GM18868 (cell line): Measurements from ENCODE around the gene NFAT5.
"Not testable (repeated sequence)": the region's sequence is repeated elsewhere in the genome, so short reads cannot be mapped to it uniquely, and the experiment has no call there.

Experiments
- ATAC-seq: cut with Tn5 transposase; IDR thresholded peaks from one replicate; pipeline ENCODE4 v1.9.1; 2021; ENCODE audit warnings: mild to moderate bottlenecking, moderate library complexity; ENCODE audit not compliant: unreplicated experiment

NFAT5 gene, protein sequence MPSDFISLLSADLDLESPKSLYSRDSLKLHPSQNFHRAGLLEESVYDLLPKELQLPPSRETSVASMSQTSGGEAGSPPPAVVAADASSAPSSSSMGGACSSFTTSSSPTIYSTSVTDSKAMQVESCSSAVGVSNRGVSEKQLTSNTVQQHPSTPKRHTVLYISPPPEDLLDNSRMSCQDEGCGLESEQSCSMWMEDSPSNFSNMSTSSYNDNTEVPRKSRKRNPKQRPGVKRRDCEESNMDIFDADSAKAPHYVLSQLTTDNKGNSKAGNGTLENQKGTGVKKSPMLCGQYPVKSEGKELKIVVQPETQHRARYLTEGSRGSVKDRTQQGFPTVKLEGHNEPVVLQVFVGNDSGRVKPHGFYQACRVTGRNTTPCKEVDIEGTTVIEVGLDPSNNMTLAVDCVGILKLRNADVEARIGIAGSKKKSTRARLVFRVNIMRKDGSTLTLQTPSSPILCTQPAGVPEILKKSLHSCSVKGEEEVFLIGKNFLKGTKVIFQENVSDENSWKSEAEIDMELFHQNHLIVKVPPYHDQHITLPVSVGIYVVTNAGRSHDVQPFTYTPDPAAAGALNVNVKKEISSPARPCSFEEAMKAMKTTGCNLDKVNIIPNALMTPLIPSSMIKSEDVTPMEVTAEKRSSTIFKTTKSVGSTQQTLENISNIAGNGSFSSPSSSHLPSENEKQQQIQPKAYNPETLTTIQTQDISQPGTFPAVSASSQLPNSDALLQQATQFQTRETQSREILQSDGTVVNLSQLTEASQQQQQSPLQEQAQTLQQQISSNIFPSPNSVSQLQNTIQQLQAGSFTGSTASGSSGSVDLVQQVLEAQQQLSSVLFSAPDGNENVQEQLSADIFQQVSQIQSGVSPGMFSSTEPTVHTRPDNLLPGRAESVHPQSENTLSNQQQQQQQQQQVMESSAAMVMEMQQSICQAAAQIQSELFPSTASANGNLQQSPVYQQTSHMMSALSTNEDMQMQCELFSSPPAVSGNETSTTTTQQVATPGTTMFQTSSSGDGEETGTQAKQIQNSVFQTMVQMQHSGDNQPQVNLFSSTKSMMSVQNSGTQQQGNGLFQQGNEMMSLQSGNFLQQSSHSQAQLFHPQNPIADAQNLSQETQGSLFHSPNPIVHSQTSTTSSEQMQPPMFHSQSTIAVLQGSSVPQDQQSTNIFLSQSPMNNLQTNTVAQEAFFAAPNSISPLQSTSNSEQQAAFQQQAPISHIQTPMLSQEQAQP (N-terminal part only)

DNA sequence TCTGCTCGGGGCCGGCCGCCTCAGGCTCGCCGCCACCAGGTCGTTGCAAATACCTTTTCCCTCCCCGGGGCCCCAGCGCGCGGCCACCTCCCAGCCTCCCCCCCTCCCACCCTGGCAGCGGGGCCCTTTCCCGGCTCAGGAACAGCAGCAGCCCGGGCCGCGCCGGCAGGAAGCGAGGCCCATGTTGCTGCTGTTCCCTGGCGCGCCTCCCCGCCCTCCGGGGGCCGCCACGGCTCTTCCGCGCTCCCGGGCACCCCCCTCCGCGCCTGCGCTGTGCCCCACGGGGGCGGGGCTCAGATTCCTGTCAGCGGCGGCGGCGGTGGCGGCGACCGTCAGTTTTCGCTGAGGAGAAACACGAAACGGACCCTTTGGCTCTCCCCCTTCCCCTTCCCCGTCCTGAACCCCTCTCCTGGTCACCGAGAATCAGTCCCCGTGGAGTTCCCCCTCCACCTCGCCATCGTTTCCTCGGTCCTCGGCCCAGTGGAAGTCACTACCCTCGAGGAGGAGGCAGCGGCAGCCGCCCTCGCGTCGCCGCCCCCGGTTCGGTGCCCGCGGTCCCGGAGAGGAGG is at the start of gene NFAT5:
Gene NFAT5 (plus strand): TSS at position 296 of the 569 bp plus-strand sequence. CDS start 336 bp downstream, outside the sequence.
- no peak for ATAC-seq

DNA sequence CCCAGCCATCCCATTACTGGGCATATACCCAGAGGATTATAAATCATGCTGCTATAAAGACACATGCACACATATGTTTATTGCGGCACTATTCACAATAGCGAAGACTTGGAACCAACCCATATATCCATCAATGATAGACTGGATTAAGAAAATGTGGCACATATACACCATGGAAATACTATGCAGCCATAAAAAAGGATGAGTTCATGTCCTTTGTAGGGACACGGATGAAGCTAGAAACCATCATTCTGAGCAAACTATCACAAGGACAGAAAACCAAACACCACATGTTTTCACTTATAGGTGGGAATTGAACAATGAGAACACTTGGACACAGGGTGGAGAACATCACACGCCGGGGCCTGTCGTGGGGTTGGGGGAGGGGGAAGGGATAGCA is 47.9 kb upstream of the NFAT5 start:
- ATAC-seq: not testable (repeated sequence)

DNA sequence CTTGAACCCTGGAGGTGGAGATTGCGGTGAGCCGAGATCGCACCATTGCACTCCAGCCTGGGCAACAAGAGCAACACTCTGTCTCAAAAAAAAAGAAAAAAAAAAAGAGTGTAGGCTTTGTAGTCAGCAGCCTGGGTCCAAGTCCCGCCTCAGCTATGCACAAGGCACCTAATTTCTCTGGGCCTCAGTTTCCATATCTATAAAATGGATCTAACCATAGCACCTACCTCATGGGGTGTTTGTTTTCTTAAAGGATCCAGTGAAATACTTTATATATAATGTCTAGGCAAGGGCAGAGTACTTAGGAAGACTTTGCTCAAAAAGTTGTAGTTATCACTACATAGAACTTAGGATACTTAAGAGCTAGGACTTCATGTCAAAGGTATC is 45.4 kb upstream of the NFAT5 start:
- ATAC-seq: no peak

DNA sequence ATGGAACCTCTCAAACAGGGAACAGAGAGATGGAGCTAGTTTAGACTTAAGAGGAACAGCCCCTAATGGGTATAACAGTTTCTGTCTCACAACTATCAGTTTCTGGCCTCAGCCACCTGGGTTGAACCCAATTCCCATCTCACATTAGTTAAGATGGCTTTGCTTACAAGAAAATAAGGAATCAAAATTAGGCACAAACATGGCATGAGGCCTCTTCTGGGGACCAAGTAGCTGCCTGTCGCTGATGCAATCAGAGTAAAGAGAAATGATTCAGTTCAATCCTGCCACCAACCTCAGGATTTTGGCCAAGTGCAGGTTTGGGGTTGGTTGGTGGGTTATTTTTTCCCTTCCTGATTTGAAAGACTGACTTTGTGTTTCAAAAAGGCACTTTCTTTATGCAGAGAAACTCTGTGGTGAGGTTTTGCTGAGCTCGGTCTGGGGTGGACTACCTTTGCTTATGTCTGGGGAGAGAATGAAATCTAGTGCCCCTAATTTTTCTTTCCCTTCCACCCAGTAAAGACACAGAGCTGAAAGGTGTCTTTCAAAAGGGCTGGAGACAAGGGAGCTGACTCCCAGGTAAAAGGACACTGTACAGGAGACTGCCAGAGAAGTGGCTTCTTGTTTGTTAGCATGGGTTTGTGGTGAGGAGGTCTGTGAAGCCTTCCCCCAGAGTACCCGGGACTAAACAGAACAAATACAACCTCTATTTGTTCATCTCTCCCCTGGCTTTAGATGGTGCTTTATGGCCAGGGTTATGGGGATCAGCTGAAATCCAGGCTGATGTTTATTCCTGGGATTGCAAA is 44.8 kb upstream of the NFAT5 start:
- ATAC-seq: peak; percentile 50

DNA sequence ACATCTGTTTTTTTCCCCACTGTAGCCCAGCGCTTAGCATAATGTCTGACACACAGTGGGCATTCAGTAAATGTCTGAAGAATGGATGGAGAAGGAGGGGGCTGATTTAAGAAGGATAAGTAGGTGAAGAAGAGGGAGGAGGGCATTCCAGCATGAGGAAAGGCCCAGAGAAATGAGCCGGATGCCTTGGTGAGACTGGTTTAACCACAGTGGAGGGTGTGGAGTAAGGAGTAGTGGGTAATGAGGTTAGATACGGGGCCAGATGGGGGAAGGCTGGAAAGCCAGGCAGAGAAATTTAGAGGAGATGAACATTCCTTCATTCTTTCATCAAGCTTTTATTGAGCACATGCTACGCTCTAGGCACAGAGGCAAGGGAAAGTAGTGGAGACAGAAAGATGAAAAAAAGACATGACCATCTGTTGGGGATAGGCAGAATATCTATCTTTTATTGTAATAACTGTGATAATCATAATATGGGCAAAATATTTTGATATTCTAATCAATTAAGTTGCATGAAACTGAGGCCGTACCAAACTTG is 43.7 kb upstream of the NFAT5 start:
- ATAC-seq: no peak

DNA sequence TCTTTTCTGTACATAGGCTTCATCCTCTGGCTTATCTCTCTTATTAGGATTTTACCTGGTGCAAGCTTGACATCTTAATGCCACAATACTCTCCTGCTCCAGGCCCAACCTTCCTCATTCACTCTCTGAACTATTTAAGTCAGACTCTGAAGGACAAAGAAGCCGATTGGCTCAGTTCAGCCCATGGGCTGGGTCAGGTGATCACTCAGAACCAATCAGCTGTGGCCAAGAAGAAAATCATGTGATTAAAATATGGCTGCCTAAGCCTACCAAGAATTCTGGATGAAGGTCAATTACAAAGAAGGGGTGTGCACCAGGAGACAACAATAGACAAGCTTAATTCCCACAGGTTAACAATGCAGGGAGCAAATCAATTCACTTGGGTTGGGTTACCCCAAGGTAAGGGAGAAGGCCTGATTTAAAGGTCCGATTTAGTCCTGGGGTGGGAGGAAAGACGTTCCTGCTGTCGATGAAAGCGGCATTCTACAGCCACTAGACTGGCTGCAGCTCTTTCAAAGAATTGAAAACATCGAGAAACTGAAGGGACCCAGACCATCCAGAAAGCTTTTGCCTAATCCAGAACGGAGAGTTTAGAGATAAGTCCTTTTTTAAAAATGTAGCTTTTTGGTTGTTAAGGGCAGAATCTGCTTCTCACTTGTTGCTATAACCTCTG is 42.9 kb upstream of the NFAT5 start:
- no peak for ATAC-seq

DNA sequence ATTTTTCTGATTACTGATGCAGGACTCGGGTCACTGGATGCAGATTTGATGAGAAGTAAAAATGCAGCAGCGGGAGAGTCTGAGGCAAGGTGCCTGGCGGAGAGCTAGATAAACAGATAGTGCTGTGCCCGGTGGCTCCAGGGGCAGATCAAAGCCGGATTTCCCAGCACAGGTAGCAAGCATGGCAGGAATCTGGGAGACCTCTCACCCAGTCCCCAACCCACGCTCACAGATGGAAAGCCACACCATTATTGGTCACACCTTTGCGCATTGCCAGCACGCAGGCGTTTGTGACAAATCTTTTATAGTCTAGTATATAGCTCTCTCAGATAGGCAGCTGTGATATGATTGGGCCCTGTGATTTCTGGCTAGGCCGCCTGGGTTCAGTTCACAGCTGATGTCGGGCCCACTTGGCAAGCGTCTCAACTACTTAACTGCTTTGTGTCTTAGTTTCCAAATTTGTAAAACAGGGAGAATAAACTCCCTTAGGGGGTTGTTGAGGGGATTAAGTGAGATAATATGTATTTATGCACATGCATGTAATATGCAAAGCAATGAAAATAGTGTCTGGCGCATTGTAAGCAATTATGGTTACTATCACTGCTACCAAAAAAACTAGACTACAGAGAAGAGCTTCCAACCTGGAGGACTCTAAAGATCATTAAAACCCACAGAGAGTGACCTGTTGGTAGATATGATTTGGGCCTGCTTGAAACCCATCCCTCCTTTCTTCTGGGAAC is 42.0 kb upstream of the NFAT5 start:
- ATAC-seq: no peak

DNA sequence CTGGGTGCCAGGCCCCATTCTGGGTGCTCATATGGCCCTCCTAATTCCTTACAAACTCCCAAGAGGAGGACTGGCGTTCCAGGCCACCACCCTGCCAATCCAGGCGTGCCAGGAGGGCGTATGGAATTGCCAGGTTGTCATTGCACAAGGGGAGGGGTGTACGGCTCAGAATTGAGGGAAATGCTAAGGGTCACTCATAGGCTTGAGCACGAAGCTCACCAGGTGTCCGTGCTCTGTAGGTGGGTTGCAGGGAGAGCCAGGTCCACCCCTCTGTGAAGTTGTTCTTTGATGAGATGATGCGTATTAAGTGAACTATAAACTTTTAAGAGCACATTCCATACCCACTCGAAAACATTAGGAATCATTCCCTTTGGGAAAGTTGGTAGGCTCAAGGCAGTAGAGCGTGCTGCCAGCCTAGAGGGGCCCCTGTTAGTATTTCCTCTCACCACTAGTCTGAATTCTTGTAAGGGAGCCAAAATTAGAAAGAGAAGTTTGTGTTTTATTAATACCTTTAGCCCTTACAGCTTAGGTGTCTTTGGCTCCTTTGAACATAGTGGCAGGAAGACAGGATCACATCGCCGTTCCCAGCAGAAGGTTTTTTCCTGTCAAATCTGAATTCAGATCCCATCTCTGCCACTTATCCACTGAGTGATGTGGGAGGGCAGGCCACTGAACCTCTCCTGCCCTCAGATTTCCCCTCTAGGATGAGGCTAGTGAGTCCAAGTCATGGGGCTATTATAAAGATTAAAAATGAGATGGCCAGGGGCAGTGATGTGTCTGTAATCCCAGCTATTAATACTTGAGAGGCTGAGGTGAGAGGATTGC is 38.7 kb upstream of the NFAT5 start:
- no peak for ATAC-seq

DNA sequence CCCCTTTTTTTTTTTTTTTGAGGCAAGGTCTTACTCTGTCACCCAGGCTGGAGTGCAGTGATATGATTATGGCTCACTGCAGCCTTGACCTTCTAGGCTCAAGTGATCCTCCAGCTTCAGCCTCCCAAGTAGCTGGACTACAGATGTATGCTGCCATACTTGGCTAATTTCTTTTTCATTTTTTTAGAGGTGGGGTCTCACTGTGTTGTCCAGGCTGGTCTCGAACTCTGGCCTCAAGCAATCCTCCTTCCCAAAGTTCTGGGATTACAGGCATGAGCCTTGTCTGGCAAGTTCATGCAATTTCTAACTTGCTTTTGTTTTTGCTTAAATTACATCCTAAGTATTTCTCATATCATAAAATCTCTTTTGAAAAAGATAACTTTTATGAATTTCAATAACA is 33.8 kb upstream of the NFAT5 start:
- ATAC-seq: no peak

DNA sequence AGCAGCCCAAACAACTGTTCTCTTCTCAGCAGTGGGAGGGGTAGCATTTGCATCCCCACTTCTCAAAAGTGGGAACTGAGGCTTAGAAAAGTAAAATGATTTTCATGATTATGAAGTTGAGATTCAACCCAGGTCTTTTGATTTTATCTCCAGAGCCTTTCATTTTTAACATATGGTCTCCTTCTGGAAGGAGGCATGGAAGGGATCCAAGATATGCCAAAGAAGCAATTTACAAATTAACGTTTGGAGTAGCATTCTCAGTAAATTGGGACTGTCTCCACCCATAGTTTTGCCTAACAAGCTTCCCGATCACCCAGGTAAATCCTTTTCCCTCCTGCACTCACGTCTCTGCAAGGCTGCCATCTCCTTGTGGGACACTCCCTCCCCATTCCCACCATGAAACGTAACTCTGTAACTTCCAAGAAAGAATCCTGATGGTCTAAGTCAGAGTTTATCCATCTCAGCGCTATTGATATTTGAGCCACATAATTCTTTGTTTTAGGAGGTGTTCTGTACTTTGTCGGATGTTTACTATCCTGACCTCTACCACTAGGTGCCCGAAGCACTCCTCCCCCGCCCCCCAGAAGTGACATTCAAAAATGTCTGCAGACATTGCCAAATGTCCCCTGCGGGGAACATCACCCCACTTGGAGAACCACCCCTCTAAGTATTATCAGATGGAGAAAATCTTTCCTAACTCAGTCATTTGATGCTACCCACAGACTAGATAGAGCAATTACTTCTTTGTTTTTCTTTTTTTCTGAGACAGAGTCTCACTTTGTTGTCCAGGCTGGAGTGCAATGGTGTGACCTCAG is 32.9 kb upstream of the NFAT5 start:
- ATAC-seq: no peak

DNA sequence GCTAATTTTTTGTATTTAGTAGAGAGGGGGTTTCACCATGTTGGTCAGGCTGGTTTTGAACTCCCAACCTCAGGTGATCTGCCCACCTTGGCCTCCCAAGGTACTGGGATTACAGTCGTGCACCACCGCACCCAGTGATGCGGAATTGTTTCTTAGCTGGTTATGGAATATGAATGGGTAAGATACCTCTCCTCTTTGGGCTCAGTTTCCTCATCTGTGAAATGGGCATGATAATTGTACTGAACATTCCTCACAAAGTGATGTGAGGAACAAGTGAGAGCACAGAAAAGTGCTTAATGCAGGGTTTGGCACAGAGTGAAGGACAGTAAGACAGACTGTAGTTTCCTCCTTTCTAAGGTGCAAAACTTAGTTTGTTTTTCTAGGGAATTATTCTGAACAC is 31.0 kb upstream of the NFAT5 start:
- no peak for ATAC-seq

DNA sequence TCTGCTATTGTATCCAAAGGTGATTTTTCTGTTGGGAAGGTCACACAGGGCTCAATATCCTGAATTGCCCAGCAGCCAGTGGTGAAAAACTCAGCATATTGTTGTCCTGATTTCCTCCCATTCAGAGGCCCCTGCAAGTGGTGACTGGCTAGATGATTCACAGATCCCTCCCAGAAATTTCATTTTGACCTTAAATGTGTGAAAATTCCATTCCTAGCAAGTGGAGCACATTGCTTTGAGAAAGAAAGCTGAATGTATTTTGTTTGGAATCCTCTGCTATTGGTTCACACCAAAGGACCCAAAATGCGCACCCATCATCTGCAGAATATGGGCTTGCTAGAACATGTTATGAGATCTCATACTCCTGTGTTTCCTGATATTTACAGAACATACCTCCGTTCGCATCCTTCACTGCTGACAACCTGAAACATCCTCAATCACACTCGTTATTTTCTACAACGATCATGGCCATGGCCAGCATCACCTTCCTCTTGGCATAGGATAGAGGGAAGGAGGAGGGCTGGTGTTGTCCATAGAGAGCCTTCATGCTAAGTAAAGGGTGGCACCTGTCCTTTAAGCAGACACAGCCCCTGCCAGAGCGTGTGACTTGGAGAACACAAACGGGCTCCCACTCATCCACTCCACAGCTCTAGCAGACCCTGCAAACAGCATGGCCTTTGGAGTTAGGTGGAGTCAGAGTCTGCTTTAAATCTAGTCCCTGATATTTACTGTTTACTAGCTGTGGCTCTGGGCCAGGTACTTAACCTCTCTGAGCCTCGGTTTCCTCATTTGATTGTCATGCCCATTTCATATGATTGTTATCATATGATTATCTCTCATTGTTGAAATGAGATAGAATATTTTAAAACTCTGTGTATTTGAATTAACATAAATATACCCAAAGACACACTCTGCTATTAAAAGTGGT is 30.4 kb upstream of the NFAT5 start:
- ATAC-seq: no peak

DNA sequence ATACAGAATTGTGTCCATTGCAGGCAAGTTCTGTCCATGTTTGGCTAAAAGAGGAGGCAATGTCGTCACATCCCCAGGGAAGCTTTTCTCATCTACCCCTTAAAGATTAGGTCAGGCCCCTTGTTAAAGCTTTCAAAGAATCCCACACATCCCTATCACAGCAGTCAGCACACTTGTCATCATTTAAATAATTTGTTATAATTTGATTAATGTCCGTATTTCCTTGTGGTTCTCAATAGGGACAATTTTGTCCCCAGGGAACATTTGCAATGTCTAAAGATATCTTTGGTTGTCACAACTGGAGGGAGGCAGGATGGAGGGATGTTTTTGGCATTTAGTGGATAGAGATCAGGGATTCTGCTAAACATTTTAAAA is 28.1 kb upstream of the NFAT5 start:
- no peak for ATAC-seq

DNA sequence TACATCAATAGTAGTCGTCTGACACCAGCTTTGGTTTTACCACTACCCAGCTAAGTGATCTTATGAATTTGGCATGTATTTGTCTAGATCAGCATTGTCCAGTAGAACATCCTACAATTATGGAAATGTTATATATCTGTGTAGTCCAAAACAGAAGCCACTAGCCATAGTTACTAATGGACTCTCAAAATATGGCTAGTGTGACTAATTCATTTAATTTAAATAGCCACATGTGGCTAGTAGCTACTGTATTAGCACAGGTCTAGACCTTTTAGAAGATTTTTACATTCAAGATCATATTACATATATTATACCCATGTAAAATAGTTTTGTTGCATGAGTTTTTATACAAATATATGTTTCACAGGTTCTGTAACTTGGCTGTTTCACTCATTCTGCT is 27.0 kb upstream of the NFAT5 start:
- no peak for ATAC-seq

DNA sequence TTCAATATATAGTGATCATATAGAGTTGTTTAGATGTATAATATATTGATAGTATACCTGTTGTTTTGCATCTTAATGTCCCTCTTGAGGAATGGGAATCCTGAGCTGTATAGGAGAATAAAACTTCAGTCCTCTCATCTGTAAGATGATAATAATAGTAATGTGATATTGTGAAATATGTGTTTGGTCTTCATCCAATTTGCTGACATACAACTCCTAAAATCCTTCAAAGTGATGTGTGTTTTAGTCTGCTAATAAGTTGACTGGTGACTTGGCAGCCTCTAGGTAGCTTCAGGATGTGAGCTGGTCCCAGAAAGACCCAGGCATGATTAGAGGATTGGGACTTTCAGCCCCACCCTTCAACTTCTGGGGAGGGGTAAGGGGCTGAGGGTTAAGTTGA is 22.8 kb upstream of the NFAT5 start:
- no peak for ATAC-seq

DNA sequence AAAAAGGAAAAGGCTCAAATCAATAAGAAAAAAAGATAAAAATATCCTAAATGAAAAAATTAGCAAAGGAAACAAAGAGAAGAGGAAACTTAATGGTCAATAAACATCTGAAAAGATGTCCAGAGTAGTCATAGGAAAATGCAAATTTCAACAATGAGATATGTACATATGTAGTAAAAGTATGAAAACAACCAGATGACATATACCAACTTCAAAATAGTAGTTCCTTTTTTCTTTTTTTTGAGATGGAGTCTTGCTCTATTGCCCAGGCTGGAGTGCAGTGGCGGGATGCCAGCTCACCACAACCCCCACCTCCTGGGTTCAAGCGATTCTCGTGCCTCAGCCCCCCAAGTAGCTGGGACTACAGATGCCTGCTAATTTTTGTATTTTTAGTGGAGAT is 21.7 kb upstream of the NFAT5 start:
- ATAC-seq: no peak
